HG03565 (cell line): Measurements from ENCODE around the gene SPDEF.

Experiments used
- ATAC-seq: cut with Tn5 transposase; IDR thresholded peaks from one replicate; pipeline ENCODE4 v1.9.1; 2021; ENCODE audit warnings: mild to moderate bottlenecking, moderate library complexity; ENCODE audit not compliant: unreplicated experiment

SPDEF gene

DNA sequence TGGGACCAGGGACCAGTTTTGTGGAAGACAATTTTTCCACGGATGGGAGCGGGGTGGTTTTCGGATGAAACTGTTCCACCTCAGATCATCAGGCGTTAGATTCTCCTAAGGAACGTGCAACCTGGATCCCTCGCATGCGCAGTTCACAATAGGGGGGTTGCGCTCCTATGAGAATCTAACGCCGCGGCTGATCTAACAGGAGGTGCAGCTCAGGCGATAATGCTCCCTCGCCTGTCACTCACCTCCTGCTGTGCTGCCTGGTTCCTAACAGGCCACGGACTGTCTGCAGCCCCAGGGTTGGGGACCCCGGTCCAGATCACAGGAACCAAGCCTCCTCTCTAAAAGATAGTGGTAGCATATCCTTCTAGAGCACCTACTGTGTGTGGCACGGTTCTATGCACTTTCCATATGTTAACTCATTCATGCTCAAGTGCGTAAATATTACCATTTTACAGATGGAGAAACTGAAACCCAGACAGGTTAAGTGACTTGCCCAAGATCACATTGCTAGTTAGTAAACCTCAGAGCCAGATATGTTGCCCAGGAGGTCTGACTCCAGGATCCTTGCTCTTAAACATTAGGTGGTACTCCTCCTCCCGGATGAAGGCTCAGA, 25.3 kb downstream of the SPDEF start:
- ATAC-seq: no peak

GRCh38 chr6:34529665-34530327, 26.3 kb downstream of the SPDEF start:
- ATAC-seq: no peak

DNA sequence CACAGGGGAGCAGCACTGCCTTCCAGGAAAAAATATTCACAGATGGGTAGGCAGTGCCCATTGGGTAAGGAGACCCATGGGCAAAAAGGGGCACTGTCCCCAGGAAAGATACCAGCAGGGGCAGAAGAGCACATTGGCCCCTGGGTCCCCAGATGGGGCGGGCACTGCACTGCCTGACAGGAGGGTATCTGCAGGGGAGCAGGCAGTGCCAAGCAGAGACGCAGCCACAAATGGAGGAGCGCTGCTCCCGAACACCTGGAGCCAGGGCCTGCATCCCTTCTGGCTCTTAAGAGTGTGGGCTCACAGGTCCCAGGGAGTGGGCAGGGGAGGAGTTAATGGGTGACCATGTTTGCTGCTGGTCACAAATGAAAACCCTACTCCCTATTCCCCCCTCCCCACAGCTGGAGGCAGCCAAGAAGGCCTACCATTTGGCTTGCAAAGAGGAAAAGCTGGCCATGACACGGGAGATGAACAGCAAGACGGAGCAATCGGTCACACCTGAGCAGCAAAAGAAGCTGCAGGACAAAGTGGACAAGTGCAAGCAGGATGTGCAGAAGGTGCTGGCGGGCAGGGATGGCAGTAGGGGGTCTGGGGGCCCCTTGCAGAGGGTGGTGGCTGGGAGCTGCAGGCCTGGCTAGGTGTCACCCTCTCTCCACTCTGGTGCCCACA, 27.0 kb downstream of the SPDEF start:
- no peak for ATAC-seq

DNA sequence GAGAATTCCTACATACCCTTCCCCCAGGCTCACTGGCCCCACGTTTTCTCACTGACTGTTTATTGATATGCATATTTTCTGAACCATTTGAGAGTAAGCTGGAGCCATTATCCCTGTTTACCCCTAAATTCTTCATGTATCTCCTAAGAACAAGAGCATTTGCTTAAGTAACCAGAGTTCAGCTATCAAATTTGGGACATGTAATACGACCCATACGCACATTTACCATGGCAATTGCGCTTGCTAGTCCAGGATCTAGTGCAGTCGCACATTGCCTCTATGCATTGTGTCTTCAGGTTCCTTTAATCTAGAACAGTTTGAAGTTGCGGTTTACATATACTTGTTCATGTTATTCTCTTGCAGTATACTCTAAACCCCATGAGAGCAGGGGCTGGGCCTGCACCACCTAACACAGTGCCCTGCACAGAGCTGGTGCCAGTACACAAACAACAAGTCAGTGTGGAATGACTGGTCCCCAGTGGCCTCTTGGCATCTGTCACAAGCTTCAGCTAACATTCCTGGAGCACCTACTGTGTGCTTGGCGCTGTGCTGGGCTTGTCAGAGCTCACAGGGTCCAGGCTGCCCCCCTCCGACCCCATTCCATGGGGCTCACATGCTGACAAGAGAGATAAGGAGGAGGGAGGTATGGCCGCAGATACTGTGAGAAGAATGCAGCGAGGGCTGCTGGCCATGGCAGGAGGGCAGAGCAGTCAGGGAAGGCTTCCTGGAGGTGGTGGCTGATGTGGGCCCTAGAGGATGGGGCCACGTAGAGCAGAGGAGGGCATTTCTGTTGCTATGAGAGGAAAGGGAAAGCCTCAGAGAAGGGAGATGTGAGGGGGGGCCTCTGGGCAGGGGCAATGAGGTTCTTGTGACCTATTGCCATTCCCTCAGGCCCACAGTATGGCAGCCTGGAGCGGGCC, 28.1 kb downstream of the SPDEF start:
- no peak for ATAC-seq

DNA sequence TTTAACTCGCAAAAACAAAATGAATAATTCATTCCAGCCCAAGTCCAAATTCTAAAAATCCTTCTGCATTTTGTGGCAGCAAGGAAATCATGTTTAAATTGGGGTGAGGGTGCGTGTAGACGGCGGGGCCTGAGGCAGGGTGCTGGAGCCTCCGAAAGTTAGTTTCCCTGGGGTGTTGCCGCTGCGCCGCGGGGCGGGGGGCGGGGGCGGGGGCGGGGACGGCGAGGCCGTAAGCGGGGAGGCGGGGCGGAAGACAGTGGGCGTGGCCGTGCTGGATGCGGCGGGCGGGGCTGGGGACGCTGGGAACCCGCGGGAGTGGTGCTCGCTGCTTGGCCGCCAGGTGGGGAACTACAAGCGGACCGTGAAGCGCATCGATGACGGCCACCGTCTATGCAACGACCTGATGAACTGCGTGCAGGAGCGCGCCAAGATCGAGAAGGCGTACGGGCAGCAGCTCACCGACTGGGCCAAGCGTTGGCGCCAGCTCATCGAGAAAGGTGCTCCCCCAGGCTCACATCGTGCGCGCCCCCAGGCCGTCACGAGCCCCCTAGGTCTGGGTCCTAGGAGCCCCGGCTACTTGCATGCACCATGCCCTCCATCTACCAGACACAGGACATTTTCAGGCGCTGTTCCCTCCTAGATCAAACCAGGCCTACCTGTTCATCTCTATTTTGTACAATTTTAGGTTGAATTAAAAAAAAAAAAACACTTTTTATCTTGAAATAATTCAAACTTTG, 29.0 kb downstream of the SPDEF start:
- peak; percentile 58 for ATAC-seq

GRCh38 chr6:34526241-34526972, 29.7 kb downstream of the SPDEF start:
- ATAC-seq: no peak

GRCh38 chr6:34525431-34526175, 30.5 kb downstream of the SPDEF start:
- no peak for ATAC-seq

GRCh38 chr6:34524971-34525370, 31.2 kb downstream of the SPDEF start:
- ATAC-seq: no peak

GRCh38 chr6:34524499-34524898, 31.6 kb downstream of the SPDEF start:
- no peak for ATAC-seq

DNA sequence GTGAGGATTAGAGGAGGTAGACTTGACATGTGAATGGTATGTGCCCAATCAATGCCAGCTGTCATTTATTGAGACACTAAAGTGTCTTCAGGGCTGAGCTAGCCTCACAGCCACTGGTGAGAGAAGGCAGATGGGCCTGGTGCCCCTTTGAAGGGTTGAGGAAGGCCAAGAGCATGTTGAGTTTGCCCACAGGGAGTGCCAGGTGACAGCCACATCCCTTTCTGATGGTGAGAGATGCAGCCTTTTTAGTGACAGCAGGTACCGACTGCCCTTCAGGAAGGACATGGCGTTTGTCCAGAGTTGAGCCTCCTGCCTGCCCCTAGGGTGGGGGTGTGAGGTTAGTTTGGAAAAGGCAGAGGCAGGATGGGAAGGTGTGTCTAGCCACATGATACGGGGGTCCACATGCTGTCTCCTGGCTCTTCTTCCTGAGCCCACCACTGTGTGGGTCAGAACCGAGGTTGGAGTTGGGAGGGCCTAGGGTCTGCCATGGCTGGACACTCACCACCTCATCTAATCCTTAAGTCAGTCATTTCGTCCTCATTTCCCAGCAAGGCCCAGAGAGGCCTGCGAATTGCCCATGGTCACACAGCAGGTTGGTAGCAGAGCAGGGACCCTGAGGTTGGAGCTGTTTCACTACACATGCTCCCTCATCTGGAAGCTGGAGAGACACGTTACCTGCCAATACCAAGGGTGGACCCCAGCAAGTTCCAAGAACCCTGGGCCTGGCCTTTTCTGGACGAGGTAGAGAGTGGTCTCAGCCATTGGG, 32.5 kb downstream of the SPDEF start:
- no peak for ATAC-seq

- ATAC-seq: no peak
Observed at GRCh38 chr6:34522761-34523160, 33.4 kb downstream of the SPDEF start.

- ATAC-seq: no peak
Observed at GRCh38 chr6:34521463-34522285, 34.5 kb downstream of the SPDEF start.

- no peak for ATAC-seq
Observed at GRCh38 chr6:34520645-34521462, 35.3 kb downstream of the SPDEF start.

- no peak for ATAC-seq
Observed at GRCh38 chr6:34519971-34520644, 36.0 kb downstream of the SPDEF start.

DNA sequence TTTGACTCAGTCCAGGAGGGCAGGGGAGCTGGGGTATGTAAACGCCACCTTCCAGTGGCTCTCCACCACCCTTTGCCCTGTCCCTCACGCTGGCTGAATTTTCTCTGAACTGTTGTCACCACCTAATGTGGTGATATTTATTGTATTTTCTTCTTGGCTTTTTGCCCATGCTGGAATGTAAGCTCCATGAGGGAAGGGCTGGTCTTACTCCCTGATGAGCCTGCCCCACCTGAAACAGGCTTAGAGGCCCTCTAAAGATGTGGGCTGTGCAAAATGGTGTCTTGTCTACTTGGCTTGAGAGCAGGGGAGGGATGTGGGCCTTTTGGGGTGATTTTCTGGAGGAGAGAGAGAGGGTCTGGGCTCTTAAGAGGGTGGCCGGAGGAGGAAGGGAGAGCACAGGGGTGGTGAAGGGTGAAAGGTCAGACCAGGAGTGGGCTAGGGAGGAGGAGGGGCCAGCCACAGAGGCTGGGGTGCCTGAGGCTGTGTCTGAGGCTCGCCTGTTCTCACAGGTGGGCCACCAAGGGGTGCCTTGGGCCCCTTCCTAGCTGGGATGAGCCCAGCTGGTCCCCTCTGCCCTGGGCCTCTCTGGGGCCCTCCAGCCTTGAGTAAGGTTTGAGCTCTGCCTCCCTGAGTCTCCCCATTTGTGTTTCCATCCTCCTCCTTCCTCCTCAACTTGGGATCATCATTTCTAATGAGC, 37.3 kb downstream of the SPDEF start:
- ATAC-seq: no peak

DNA sequence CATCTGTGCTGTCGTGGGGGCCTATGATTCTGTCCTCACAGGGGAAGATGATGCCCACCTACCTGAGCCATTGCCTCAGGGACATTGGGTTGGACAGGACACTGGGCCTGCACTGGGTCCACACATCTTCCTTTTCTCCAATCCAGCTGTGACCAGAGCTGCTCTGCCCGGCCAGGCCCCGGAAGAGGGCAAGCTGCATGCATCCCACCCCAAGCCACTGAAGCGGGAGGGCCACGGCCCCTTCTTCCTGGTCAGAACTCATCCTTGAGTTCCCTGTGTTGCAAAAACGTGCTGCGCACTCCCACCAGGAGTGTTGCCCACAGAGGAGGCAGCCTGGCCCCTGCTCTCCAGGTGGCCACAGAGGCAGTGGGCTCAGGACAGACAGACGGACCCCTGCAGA, 38.2 kb downstream of the SPDEF start:
- ATAC-seq: no peak
